ENCODE results near the gene PLD2. TPM values are rescaled to one million over a fixed set of nuclear protein-coding genes. Genes with fewer than 3 reads are reported as not detected.

PLD2 gene
- total RNA-seq, 1 donor from 2014 or later, result 77.3 TPM

DNA sequence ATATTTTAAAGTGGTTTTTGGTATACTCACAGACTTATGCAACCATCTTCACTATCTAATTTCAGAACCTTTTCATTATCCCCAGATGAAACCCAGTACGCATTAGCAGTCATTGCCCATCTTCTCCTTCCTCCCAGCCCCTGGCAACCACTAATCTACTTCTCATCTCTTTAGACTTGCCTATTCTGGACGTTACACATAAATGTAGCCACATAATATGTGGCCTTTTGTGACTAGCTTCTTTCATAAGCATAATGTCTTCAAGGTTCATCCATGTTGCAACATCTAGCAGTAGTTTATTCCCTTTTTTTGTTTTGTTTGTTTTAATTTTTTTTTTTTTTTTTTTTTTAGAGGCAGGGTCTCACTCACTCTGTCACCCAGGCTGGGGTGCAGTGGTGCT lies 63.9 kb downstream of the PLD2 start:
- Mint-ChIP-seq H3K9me3 (no peaks in the 10 kb centered on the region), H3K4me3 (no peak overlapping the region), H3K4me1 (peaks cover 13% of the 10 kb centered on the region), H3K27ac (no peak overlapping the region), H3K27me3 (ENCODE audit: low read depth) (no peaks in the 10 kb centered on the region), H3K36me3 (peaks cover 12% of the 10 kb centered on the region)
- TF ChIP-seq, protein P1, sequence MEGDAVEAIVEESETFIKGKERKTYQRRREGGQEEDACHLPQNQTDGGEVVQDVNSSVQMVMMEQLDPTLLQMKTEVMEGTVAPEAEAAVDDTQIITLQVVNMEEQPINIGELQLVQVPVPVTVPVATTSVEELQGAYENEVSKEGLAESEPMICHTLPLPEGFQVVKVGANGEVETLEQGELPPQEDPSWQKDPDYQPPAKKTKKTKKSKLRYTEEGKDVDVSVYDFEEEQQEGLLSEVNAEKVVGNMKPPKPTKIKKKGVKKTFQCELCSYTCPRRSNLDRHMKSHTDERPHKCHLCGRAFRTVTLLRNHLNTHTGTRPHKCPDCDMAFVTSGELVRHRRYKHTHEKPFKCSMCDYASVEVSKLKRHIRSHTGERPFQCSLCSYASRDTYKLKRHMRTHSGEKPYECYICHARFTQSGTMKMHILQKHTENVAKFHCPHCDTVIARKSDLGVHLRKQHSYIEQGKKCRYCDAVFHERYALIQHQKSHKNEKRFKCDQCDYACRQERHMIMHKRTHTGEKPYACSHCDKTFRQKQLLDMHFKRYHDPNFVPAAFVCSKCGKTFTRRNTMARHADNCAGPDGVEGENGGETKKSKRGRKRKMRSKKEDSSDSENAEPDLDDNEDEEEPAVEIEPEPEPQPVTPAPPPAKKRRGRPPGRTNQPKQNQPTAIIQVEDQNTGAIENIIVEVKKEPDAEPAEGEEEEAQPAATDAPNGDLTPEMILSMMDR (IDR thresholded peaks at IDR 0.05; ENCODE audit: unreplicated experiment), result no peak
- no peak for DNase-seq (ENCODE audit: low spot score in 2 of 2, unreplicated experiment in 2 of 2)

DNA sequence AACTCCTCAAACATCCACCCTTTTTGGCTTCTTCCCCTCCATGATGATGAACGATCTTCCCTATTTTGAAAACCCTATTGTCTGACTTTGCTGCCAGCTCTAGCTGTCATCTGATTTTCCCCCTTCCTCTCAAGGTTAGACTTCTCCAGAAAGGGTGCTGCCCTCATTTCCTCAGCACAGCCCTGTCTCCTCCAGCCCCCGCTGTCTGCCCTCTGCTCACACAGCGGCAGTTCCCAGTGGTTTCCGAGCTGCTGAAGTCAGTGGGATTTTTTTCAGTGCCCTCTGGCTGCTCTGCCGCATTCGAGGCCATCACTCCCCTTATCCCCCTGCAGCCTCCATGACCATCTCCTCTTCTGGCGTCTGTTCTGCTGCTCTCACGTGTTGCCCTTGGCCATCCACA lies 65.8 kb downstream of the PLD2 start:
- H3K27ac Mint-ChIP-seq, result peak overlapping the region; percentile 39
- H3K9me3 Mint-ChIP-seq, result no peaks in the 10 kb centered on the region
- H3K27me3 Mint-ChIP-seq (ENCODE audit: low read depth), result no peaks in the 10 kb centered on the region
- H3K36me3 Mint-ChIP-seq, result peaks cover 16% of the 10 kb centered on the region
- peaks cover 13% of the 10 kb centered on the region for H3K4me1 Mint-ChIP-seq
- no peak overlapping the region for H3K4me3 Mint-ChIP-seq
- TF ChIP-seq, protein P1 (IDR thresholded peaks at IDR 0.05; ENCODE audit: unreplicated experiment), result no peak
- no peak for DNase-seq (ENCODE audit: low spot score in 2 of 2, unreplicated experiment in 2 of 2)

Other genes with a start within 250 kb of the PLD2 start
- gene GGT6, start 246.6 kb upstream of the PLD2 start, total RNA-seq, result 0.09 to 0.27 TPM (median 0.22 TPM) in 3 replicates
- 64.8 to 68.2 TPM (median 65.7 TPM) in 3 replicates for gene SMTNL2, start 222.6 kb upstream of the PLD2 start, total RNA-seq
- 0.18 to 0.45 TPM (median 0.36 TPM) in 3 replicates for gene ALOX15, start 165.5 kb upstream of the PLD2 start, total RNA-seq
- 95.2 to 101 TPM (median 99.5 TPM) in 3 replicates for gene PELP1, start 103.0 kb upstream of the PLD2 start, total RNA-seq
- 34.9 to 39.7 TPM (median 38.7 TPM) in 3 replicates for gene ARRB2, start 96.5 kb upstream of the PLD2 start, total RNA-seq
- gene MED11, start 75.7 kb upstream of the PLD2 start, total RNA-seq, result 11.8 to 15.8 TPM (median 15.5 TPM) in 3 replicates
- 0.78 to 0.93 TPM (median 0.81 TPM) in 3 replicates for gene ZMYND15, start 67.3 kb upstream of the PLD2 start, total RNA-seq
- gene CXCL16, start 67.2 kb upstream of the PLD2 start, total RNA-seq, result 7.6 to 8.8 TPM (median 8.1 TPM) in 3 replicates
- not detected in 3 replicates for gene TM4SF5, start 35.3 kb upstream of the PLD2 start, total RNA-seq
- gene VMO1, start 20.8 kb upstream of the PLD2 start, total RNA-seq, result 2.3 to 2.6 TPM (median 2.5 TPM) in 3 replicates
- 0.22 TPM in 1 of 3 replicates, not detected in the others for gene GLTPD2, start 18.2 kb upstream of the PLD2 start, total RNA-seq
- gene PSMB6, start 11.0 kb upstream of the PLD2 start, total RNA-seq, result 98.2 to 102 TPM (median 102 TPM) in 3 replicates
- gene MINK1, start 26.2 kb downstream of the PLD2 start, total RNA-seq, result 113 to 117 TPM (median 114 TPM) in 3 replicates
- gene C17orf107, start 92.4 kb downstream of the PLD2 start, total RNA-seq, result 8.6 to 9.3 TPM (median 9.2 TPM) in 3 replicates
- gene CHRNE, start 95.9 kb downstream of the PLD2 start, total RNA-seq, result 1.5 to 1.9 TPM (median 1.7 TPM) in 3 replicates
- not detected in 3 replicates for gene GP1BA, start 125.1 kb downstream of the PLD2 start, total RNA-seq
- gene SLC25A11, start 132.9 kb downstream of the PLD2 start, total RNA-seq, result 52.5 to 54.2 TPM (median 53.9 TPM) in 3 replicates
- gene RNF167, start 133.1 kb downstream of the PLD2 start, total RNA-seq, result 72.3 to 74.6 TPM (median 73.1 TPM) in 3 replicates
- 357 to 377 TPM (median 370 TPM) in 3 replicates for gene PFN1, start 141.4 kb downstream of the PLD2 start, total RNA-seq
- 21.2 to 25.3 TPM (median 22.4 TPM) in 3 replicates for gene ENO3, start 144.0 kb downstream of the PLD2 start, total RNA-seq
- gene SPAG7, start 160.7 kb downstream of the PLD2 start, total RNA-seq, result 72.8 to 86.9 TPM (median 72.9 TPM) in 3 replicates
- 27.0 to 31.6 TPM (median 31.2 TPM) in 3 replicates for gene CAMTA2, start 180.5 kb downstream of the PLD2 start, total RNA-seq
- gene INCA1, start 190.4 kb downstream of the PLD2 start, total RNA-seq, result 1.7 to 3.1 TPM (median 2.7 TPM) in 3 replicates
- 78.5 to 82.9 TPM (median 81.7 TPM) in 3 replicates for gene KIF1C, start 190.8 kb downstream of the PLD2 start, total RNA-seq
- gene SLC52A1, start 228.3 kb downstream of the PLD2 start, total RNA-seq, result 0.20 to 0.54 TPM (median 0.38 TPM) in 3 replicates